Breast epithelium (tissue), 3 donors: ENCODE measurements around the gene LSG1.

Experiments used
- POLR2AphosphoS5 ChIP-seq, 3 donors: sonication (generic); formaldehyde crosslinking; IDR thresholded peaks; one replicate each; pipeline ENCODE4 v1.6.1; 2017; ENCODE audit warnings: antibody characterized with exemption in 3 of 3
- TF ChIP-seq, protein P1 (sequence below), 3 donors: fragments of 450-650 bp; IDR thresholded peaks; one replicate each; pipeline ENCODE4 v1.5.1; 2016 to 2017; ENCODE audit warnings: antibody characterized with exemption in 3 of 3, mild to moderate bottlenecking in 3 of 3, moderate library complexity in 3 of 3

DNA sequence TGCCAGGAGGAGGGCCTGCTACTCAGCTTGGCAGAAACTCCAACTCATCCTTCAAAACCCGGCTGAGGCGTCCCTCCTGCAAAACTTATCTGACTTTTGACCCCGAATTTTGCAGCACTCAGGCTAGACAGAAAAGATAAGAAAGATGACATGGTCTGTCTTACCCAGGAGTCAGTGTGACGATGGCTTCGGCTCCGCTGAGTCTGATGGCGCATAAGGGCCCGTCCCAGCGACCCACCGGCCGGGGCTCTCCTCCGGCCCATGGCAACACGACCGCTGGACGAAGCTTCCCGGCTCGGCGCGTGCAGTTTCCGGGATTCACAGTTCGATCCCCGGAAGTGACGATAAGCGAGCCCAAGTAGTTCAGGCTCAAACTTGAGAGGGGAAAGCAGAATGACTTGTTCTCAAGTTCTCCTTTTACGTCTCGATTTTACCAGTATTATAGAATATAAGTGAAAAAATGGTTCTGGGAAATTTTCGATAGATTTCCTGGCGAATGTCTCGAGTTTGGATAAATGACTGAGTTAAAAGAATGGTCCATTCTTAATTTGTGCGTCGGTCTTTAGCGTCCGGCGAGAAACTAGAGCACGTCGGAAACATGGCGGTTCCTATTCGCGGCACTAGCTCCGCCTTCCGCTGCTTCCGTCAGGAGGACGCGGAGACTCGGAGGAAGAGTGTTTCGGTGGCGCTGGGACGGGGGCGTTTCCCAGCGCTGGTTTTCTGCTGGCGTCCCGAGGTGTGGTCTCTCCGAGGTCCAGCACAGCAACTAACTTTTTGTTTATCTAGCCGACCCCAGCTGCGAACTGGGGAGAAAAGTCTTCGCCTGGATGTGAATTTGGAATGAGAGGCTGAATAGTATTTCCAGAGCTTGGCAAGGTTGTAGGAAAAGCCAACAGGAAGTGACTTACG lies at the start of gene LSG1:
- TF ChIP-seq, protein P1, sequence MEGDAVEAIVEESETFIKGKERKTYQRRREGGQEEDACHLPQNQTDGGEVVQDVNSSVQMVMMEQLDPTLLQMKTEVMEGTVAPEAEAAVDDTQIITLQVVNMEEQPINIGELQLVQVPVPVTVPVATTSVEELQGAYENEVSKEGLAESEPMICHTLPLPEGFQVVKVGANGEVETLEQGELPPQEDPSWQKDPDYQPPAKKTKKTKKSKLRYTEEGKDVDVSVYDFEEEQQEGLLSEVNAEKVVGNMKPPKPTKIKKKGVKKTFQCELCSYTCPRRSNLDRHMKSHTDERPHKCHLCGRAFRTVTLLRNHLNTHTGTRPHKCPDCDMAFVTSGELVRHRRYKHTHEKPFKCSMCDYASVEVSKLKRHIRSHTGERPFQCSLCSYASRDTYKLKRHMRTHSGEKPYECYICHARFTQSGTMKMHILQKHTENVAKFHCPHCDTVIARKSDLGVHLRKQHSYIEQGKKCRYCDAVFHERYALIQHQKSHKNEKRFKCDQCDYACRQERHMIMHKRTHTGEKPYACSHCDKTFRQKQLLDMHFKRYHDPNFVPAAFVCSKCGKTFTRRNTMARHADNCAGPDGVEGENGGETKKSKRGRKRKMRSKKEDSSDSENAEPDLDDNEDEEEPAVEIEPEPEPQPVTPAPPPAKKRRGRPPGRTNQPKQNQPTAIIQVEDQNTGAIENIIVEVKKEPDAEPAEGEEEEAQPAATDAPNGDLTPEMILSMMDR (IDR thresholded peaks at IDR 0.05): no peak
- TF ChIP-seq POLR2AphosphoS5 (IDR thresholded peaks at IDR 0.05): peak; percentile 92 to 94 (median 94)
